ENCODE data around the gene CPLX1.
A peak's percentile ranks its signal among the peaks of the same experiment; 100 is the strongest.
"Not testable (repeated sequence)": the region's sequence is repeated elsewhere in the genome, so short reads cannot be mapped to it uniquely, and the experiment has no call there.

CPLX1 gene

GRCh38 chr4:779555-779954, 46.4 kb downstream of the CPLX1 start:
- Mint-ChIP-seq H3K4me3 (peak overlapping the region; percentile 86), H3K27ac (peak overlapping the region; percentile 85), H3K9me3 (peaks cover 17% of the 10 kb centered on the region), H3K4me1 (peaks cover 65% of the 10 kb centered on the region), H3K36me3 (ENCODE audit: low read depth) (peaks cover 62% of the 10 kb centered on the region), H3K27me3 (ENCODE audit: low read depth, poor library complexity) (peaks cover 27% of the 10 kb centered on the region)
- no peak for TF ChIP-seq CTCF (IDR thresholded peaks at IDR 0.05)
- no peak for DNase-seq

- Mint-ChIP-seq H3K27ac (no peak overlapping the region), H3K27me3 (ENCODE audit: low read depth, poor library complexity) (peaks cover 13% of the 10 kb centered on the region), H3K4me3 (no peak overlapping the region), H3K36me3 (ENCODE audit: low read depth) (peaks cover 70% of the 10 kb centered on the region), H3K4me1 (peaks cover 60% of the 10 kb centered on the region), H3K9me3 (peaks cover 17% of the 10 kb centered on the region)
- DNase-seq = no peak
- no peak for TF ChIP-seq CTCF (IDR thresholded peaks at IDR 0.05)
Measured at GRCh38 chr4:777520-778262, 48.2 kb downstream of the CPLX1 start.

- Mint-ChIP-seq H3K9me3 (peaks cover 17% of the 10 kb centered on the region), H3K27me3 (ENCODE audit: low read depth, poor library complexity) (peaks cover 8% of the 10 kb centered on the region), H3K4me1 (peaks cover 53% of the 10 kb centered on the region), H3K4me3 (no peak overlapping the region), H3K27ac (no peak overlapping the region), H3K36me3 (ENCODE audit: low read depth) (peaks cover 74% of the 10 kb centered on the region)
- no peak for DNase-seq
- no peak for TF ChIP-seq CTCF (IDR thresholded peaks at IDR 0.05)
Measured at GRCh38 chr4:776743-777441, 49.0 kb downstream of the CPLX1 start.

- H3K4me3 Mint-ChIP-seq; DNase-seq; H3K27me3 Mint-ChIP-seq (ENCODE audit: low read depth, poor library complexity): not testable (repeated sequence)
- Mint-ChIP-seq H3K36me3 (ENCODE audit: low read depth) (peaks cover 79% of the 10 kb centered on the region), H3K27ac (peak overlapping the region; percentile 81), H3K4me1 (peaks cover 50% of the 10 kb centered on the region), H3K9me3 (peaks cover 19% of the 10 kb centered on the region)
Measured at GRCh38 chr4:775485-775884, 50.4 kb downstream of the CPLX1 start.

GRCh38 chr4:774419-775092, 51.4 kb downstream of the CPLX1 start:
- H3K36me3 Mint-ChIP-seq (ENCODE audit: low read depth) = peaks cover 79% of the 10 kb centered on the region

GRCh38 chr4:773214-773613, 52.7 kb downstream of the CPLX1 start:
- Mint-ChIP-seq H3K4me3 (no peak overlapping the region), H3K27ac (no peak overlapping the region), H3K4me1 (peaks cover 31% of the 10 kb centered on the region), H3K27me3 (ENCODE audit: low read depth, poor library complexity) (peaks cover 6% of the 10 kb centered on the region), H3K9me3 (peaks cover 28% of the 10 kb centered on the region), H3K36me3 (ENCODE audit: low read depth) (peaks cover 79% of the 10 kb centered on the region)
- no peak for TF ChIP-seq CTCF (IDR thresholded peaks at IDR 0.05)
- DNase-seq = no peak

More at GRCh38 chr4:774419-775092, 51.4 kb downstream of the CPLX1 start:
- peaks cover 25% of the 10 kb centered on the region for H3K9me3 Mint-ChIP-seq
- DNase-seq; H3K27me3 Mint-ChIP-seq (ENCODE audit: low read depth, poor library complexity): not testable (repeated sequence)
- peaks cover 40% of the 10 kb centered on the region for H3K4me1 Mint-ChIP-seq
- peak overlapping the region; percentile 26 for H3K4me3 Mint-ChIP-seq
- peak overlapping the region; percentile 87 for H3K27ac Mint-ChIP-seq
